ENCODE measurements around the gene DDX41. TPM values are rescaled to one million over a fixed set of nuclear protein-coding genes. Genes with fewer than 3 reads are reported as not detected.

The DDX41 gene
- total RNA-seq, 1 experiment from 2014 or later = 106 TPM

DNA sequence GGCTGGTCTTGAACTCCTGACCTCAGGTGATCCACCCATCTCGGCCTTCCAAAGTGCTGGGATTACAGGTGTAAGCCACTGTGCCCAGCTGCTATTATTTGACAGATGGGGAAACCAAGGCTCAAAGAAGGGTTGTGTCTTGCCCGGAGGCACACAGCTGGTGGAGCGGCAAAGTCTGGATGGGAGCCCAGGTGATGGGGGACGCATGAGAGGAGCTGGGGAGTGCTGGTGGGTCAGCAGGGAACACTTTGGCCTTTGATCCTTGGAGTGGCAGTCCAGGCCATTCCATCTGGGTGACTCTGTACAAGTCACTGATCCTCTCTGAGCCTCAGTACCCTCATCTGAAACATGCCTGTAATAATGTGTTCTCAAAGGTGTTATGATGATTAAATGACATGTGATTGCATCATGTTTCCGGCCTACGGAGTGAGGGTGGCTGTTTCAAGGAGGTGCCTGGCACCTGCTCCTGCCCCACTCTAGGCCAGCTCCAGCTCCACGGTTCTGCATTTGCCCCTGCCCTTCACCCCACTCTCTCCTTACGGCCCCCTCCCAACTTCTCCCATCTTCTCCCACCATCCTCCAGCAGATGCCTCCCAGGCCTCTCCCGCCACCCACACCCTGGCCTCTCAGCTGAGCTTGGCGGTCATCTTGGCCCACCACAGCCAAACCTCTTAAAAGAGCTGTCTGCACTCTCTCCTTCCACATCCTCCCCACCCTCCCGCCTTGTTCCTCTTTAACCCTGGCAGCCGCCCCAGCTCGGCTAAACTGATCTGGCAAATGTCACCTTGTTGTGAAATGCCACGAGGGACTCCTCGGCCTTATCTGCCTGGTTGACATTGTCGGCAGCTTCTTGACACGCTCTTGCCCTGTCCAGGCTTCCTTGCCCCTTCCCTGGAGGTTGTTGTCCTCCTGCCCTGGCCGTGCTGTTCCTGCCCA, 37.8 kb downstream of the DDX41 start:
- Histone ChIP-seq H3K27me3 (ENCODE audit: control insufficient read depth, insufficient read depth, low read length) (no peaks in the 10 kb centered on the region), H3K36me3 (replicated peaks; ENCODE audit: control insufficient read depth, insufficient read depth, low read length) (peaks cover 9% of the 10 kb centered on the region), H3K4me3 (ENCODE audit: insufficient read depth, low read depth, low read length) (no peak overlapping the region)
- DNase-seq = no peak

DNA sequence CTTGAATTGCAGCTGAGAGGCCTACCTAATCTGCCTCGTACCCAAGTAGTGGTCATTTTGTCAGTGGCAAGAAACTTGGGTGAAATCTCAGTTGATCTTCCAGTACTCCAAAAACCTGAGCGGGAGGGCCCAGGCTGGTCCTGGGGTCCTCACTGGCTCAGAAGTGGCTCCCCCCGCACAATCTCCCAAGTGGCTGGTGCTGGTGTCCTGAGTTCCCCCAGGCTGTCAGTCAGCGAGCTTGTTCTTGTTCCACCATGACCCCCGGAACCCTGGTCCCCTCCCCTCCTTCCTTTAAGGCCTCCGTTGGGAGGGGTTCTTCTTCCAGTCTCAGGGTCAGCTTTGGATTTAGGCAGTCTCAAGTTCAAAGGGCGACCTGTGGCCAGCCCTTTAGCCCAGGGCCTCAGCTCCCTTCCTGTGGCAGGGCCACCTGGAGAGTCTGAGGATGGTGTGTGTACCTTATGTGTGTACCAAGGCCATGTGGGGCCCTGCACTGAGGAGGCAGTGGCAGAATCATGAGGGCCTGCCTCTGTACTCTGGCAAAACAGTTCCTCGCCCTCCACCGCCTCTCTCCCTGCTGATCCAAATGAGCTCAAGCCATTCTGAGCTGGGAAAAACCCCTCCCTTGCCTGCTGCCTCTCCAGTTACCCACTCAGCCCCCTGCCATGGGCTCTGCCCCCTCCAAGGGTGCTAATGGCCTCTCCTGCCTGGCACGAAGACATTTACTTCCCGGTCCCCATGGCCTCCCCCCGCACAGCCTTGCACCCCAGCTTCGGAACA, 38.9 kb downstream of the DDX41 start:
- DNase-seq = no peak
- no peaks in the 10 kb centered on the region for H3K27me3 ChIP-seq (ENCODE audit: control insufficient read depth, insufficient read depth, low read length)
- peaks cover 4% of the 10 kb centered on the region for H3K36me3 ChIP-seq (replicated peaks; ENCODE audit: control insufficient read depth, insufficient read depth, low read length)
- H3K4me3 ChIP-seq (ENCODE audit: insufficient read depth, low read depth, low read length) = no peak overlapping the region

DNA sequence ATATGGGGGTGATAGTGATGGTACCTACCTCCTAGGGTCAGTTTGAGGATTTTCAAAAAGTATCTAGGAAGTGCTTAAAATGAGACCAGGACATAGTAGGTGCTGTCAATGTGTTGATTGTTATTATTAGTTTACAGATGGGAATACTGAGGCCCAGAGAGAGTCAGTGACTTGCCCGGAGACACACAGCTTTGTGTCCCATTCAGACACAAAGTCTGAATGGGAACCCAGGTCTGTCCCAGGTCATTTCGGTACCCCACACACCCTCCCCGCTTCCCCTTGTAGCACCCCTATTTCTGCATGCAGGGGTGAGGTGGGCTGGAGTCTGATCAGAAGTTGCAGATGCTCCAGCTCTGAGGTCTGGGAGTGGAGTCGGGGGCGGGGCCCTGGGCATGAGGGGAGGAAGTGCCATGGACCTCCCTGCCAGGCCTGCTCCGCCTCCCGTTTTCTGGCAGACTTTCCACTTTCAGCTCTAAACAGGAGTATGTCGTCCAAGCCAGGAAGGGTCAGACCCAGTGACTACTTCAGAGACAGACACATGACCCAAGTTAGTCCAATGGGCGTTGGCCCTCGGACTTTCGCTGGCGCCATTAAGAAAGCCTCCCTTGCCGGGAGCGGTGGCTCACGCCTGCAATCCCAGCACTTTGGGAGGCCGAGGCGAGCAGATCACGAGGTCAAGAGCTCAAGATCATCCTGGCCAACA, 40.1 kb downstream of the DDX41 start:
- H3K4me3 ChIP-seq (ENCODE audit: insufficient read depth, low read depth, low read length) = no peak overlapping the region
- H3K36me3 ChIP-seq (replicated peaks; ENCODE audit: control insufficient read depth, insufficient read depth, low read length) = peaks cover 6% of the 10 kb centered on the region
- no peaks in the 10 kb centered on the region for H3K27me3 ChIP-seq (ENCODE audit: control insufficient read depth, insufficient read depth, low read length)
- DNase-seq = no peak

DNA sequence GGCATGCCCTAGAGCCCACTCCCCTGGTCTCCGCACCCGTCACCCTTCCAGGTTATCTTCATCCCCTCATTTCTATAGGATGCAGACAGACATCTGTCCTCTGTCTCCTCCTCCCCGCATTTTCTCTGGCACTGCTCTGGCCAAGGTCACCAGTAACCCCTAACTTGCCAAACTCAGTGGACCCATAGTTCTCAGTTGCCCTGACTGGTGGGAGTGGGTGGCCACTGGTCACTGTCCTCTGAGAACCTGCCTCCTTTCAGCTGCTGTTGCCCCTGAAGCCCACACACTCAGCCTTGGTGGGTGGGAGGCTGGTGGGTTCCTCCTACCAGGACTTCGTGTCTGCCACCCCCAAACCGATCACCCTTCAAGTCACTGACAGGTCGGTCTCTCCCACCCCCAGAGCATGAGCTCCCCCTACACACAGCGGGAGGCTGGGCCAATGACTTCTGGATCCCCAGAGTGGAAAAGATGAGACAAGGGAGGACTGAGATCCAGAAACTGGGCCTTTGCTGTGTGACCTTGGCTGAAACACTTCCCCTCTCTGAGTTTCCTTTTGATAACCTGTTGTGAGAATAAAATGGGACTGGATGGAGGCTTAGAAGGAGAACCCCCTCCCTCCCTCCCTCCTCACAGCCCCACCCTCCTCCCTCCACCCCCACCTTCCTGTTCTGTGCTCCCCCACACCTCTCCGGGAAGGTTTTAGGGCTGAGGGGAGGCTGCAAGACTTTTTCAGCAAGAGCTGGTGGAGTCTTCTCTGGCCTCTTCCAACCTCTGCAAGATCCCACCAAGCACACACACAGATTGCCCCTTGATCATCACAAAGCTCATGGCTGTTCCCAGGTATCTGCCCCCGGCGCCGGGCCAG, 41.0 kb downstream of the DDX41 start:
- peaks cover 14% of the 10 kb centered on the region for H3K36me3 ChIP-seq (replicated peaks; ENCODE audit: control insufficient read depth, insufficient read depth, low read length)
- no peak overlapping the region for H3K4me3 ChIP-seq (ENCODE audit: insufficient read depth, low read depth, low read length)
- no peak for DNase-seq
- H3K27me3 ChIP-seq (ENCODE audit: control insufficient read depth, insufficient read depth, low read length) = no peaks in the 10 kb centered on the region

DNA sequence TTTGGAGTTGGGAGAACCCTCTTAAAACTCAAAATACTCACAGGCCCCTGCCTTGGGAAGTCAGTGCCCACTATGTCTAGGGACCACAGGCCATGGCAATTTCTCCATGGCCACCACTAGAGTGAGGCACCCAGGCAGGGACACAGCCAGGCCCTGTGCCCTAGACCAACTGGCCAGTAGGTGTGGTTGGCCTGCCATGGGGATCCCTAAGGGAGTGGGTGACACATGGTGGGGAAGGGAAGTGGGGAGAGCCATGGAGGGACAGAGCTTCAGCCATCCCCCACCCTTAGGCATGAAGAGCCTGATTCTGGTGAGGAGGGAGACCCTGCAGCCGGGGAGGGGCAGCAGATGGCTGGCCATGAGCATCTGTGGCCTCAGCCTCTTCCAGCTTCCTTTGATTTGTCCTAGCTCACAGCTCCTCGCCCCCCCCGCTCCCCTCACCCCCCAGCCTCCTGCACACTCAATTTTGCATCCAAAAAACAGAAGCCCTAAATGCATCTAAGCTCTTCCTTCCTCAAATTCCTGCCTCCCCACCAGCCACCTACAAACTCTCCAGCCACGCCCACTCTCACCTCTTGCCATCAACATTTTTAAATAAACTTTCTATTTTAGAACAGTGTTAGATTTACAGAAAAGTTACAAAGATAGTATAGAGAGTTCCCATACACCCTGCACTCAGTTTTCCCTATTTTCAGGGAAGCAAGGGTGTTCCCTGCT, 41.8 kb downstream of the DDX41 start:
- H3K36me3 ChIP-seq (replicated peaks; ENCODE audit: control insufficient read depth, insufficient read depth, low read length) = peaks cover 16% of the 10 kb centered on the region
- no peak overlapping the region for H3K4me3 ChIP-seq (ENCODE audit: insufficient read depth, low read depth, low read length)
- no peaks in the 10 kb centered on the region for H3K27me3 ChIP-seq (ENCODE audit: control insufficient read depth, insufficient read depth, low read length)
- DNase-seq = no peak

DNA sequence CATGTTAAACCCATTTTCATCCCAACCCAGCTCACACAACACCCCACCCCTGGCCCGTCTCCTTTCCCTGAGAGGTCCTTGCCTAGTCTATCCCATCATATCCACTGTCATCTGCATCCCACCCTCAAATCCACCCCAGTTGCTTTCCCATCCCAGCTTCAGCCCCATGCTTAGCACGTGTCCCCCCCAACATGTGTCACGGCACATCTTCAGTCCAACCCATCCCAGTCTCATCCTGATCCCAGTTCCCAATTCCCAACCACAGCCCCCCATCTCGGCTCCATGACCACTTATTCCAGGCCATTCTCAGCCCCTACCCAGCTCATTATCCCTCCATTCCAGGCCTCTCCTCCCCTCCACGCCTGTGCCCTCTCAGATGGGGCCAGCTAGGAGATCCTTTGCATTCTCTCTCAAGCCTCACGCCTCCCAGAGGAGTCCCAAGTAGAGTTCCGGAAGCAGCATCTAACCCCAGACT, 42.7 kb downstream of the DDX41 start:
- H3K4me3 ChIP-seq (ENCODE audit: insufficient read depth, low read depth, low read length) = peak overlapping the region; percentile 26; the same call in 1 of the 2 replicates
- DNase-seq = peak; percentile 78
- H3K27me3 ChIP-seq (ENCODE audit: control insufficient read depth, insufficient read depth, low read length) = no peaks in the 10 kb centered on the region
- peaks cover 15% of the 10 kb centered on the region for H3K36me3 ChIP-seq (replicated peaks; ENCODE audit: control insufficient read depth, insufficient read depth, low read length)

DNA sequence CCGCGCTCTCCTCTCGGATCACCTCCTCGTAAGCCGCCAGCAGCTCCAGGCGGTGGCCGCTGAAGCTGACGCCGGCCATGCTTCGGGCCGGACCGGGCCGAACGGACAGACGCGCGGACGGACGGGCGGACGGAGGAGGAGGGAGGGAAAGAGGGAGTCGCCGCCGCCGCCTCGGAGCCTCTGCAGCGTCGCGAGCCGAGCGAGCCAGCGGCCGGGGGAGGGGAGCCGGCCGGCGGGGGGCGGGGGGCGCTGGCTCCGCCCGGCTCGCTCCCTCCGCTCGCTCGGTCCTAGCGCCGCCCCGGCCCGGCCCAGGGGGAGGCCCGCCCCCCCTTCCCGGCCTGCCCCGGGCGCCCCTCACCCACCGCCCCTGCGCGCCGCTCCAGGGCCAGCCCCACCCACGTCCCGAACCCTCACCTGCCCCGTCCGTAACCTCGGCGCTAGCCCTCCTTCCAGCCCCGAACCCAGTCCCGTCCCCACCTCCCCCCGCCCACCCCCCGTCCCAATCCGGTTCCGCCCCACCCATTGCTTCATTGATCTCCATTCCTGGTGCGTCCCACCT, 43.2 kb downstream of the DDX41 start, which contains the start of gene DBN1:
DBN1 (minus strand) TSS at position 192 of the 559 bp plus-strand sequence; CDS start at position 79, 113 bp downstream.
- peaks cover 18% of the 10 kb centered on the region for H3K36me3 ChIP-seq (replicated peaks; ENCODE audit: control insufficient read depth, insufficient read depth, low read length)
- H3K4me3 ChIP-seq (ENCODE audit: insufficient read depth, low read depth, low read length) = peak within 1 kb of the TSS; percentile 81
- no peaks in the 10 kb centered on the region for H3K27me3 ChIP-seq (ENCODE audit: control insufficient read depth, insufficient read depth, low read length)
- DNase-seq = peak; percentile 100

DNA sequence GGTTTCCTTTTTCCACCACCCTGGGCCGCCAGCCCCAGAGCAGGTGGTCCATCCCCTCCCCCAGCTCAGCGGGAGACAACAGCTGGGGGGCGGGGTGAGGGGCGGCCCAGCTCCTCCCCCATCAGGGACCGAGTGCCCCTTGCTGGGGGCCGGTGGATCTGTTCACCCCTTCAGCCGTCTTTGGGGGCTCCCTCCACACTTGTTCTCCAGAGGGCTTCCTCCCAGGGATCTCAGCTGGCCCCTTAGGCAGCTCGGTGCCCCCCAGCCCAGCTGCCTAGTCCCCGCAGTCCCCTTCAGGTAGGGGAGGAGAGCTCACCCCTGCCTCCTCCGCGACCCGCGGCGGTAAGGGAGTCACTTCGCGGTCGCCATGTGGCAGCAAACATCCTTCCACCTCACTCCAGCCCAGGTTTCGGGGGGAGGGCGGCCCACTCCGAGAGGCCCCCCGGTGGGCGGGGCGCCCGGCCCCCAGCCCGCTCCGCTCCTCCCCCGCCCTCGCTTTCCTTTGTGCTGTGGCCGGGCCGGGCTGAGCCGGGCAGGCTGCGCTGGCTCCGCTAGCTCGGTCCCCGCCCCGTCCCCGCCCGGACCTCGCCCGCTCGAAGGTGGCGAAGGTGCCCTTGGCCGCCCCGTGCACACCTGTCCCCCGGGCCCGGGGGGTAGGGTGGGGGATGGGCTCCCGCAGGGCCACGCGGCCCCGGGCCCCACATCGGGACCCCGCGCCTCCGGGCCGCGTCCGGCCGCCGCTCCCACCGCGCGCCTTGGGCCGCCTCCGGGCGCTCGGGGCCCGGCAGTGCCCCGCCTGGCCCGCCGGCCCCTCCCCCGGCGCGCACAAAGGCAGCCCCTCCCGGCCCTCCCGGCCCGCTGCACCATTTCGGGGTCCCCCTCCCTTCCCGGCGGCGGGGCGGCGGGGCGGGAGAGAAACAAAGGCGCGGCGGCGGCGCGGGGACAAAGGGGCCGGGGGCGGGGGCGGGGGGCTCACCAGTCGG, 44.0 kb downstream of the DDX41 start:
- Histone ChIP-seq H3K27me3 (ENCODE audit: control insufficient read depth, insufficient read depth, low read length) (no peaks in the 10 kb centered on the region), H3K36me3 (replicated peaks; ENCODE audit: control insufficient read depth, insufficient read depth, low read length) (peaks cover 25% of the 10 kb centered on the region), H3K4me3 (ENCODE audit: insufficient read depth, low read depth, low read length) (peak overlapping the region; percentile 81)
- peak; percentile 95 for DNase-seq

DNA sequence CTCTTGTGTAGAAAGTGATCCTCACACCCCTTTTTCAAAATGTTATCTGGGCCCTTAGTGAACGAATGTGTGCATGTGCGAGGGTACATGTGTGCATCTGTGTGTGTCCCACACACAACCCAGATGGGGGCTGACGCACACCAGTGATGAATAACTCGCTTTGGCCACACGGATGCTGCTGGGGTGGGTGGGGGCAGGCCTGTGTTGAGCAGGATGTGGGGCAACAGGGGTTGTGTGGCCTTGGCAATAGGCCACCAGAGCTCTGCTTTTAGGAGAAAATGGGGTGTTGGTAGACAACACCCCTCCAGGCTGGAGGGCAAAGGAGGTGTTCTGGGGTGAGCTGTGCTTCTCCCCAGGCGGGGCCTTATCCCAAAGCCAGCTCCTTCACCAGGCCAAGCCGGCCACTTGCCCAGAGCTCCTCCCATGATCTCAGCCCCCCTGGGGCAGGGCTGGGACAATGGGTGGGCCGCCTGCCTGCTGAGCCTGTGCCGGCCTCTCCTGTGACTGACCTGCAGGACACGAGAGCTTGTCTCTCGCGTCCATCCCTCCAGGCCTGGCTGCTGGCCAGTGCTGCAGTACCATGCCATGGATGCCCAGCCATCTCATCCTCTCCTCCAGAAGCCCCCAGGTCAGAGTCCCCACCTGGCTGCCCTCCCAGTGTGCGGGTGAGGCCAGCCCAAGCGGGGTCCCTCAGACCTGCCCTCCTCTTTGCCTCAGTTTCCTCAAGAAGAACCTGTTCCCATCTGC, 45.0 kb downstream of the DDX41 start:
- H3K36me3 ChIP-seq (replicated peaks; ENCODE audit: control insufficient read depth, insufficient read depth, low read length) = peaks cover 30% of the 10 kb centered on the region
- DNase-seq = no peak

DNA sequence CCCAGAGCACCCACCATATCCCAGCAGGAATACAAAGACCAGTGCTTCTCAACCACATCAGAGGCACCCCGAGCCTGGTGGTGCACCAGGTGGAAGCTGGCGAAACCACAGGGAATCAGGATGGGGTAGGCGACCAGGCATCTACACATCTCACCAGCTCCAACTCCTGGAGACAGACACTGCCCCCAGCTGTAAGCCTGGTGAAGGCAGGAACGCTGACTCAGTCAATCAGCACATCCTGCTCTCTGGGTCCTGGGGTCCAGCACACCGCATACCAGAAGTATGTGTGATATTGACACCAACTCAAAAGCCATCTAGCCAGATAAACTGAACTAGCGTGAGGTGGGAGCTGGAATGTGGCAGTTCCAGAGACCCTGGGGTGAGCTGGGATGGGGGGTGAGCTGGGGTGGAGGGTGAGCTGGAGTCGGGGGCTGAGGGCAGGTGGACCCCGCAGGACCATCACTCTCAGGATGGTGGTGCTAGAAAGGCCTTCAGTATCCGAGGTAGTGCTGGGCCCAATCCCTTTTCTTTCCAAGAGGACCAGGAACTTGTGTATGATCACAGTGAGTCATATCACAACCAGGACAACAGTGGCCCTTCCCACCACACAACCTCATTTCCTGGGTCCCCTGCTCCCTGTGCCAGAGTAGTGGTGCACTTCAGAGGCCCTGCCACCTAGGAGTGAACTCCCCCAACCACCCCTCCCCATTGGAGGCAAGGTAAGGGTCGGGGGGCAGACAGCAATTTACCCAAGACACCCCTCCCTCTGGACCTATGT, 45.8 kb downstream of the DDX41 start:
- Histone ChIP-seq H3K4me3 (ENCODE audit: insufficient read depth, low read depth, low read length) (no peak overlapping the region), H3K27me3 (ENCODE audit: control insufficient read depth, insufficient read depth, low read length) (no peaks in the 10 kb centered on the region), H3K36me3 (replicated peaks; ENCODE audit: control insufficient read depth, insufficient read depth, low read length) (peaks cover 39% of the 10 kb centered on the region)
- DNase-seq = no peak

More for the DNA sequence above, 45.0 kb downstream of the DDX41 start:
- Histone ChIP-seq H3K27me3 (ENCODE audit: control insufficient read depth, insufficient read depth, low read length) (no peaks in the 10 kb centered on the region), H3K4me3 (ENCODE audit: insufficient read depth, low read depth, low read length) (peak overlapping the region; percentile 81)
